H9 (cell line): ENCODE measurements around the gene OR4D10. TPM values are rescaled to one million over a fixed set of nuclear protein-coding genes. Genes with fewer than 3 reads are reported as not detected.

Experiments
- DNase-seq: peaks from one replicate; pipeline ENCODE4 v3.0.0-alpha.2; 2017
- H2AFZ ChIP-seq: one replicate; pipeline ENCODE4 v1.6.1; 2013; ENCODE audit warnings: mild to moderate bottlenecking, low read length, control low read depth, moderate library complexity
- H2AK5ac ChIP-seq: 2 replicates; pipeline ENCODE4 v1.6.1; 2013; ENCODE audit warnings: low read length, control low read depth, mixed read lengths; ENCODE audit not compliant: insufficient read length
- H2BK120ac ChIP-seq: one replicate; pipeline ENCODE4 v1.6.1; 2013; ENCODE audit warnings: low read depth, mild to moderate bottlenecking, low read length, control low read depth, inconsistent platforms; ENCODE audit not compliant: poor library complexity, severe bottlenecking
- H2BK12ac ChIP-seq: 2 replicates; pipeline ENCODE4 v1.6.1; 2013; ENCODE audit warnings: low read length, control low read depth, mixed read lengths, low read depth; ENCODE audit not compliant: insufficient read length
- H2BK15ac ChIP-seq: 2 replicates; pipeline ENCODE4 v1.6.1; 2013; ENCODE audit warnings: low read depth, low read length, control low read depth
- H2BK20ac ChIP-seq: one replicate; pipeline ENCODE4 v1.6.1; 2013; ENCODE audit warnings: low read depth, mild to moderate bottlenecking, low read length, control low read depth, inconsistent platforms; ENCODE audit not compliant: poor library complexity, severe bottlenecking
- H2BK5ac ChIP-seq: 2 replicates; pipeline ENCODE4 v1.6.1; 2013; ENCODE audit warnings: low read length, control low read depth, mixed read lengths; ENCODE audit not compliant: insufficient read length
- H3K14ac ChIP-seq: 2 replicates; pipeline ENCODE4 v1.6.1; 2013; ENCODE audit warnings: low read length, control low read depth; ENCODE audit not compliant: insufficient read depth
- H3K18ac ChIP-seq: 2 replicates; pipeline ENCODE4 v1.6.1; 2013; ENCODE audit warnings: low read depth, mild to moderate bottlenecking, mixed read lengths, low read length, control low read depth; ENCODE audit not compliant: insufficient read length
- H3K23ac ChIP-seq: 2 replicates; pipeline ENCODE4 v1.6.1; 2013; ENCODE audit warnings: low read length, control low read depth, mixed read lengths, low read depth; ENCODE audit not compliant: insufficient read length
- H3K23me2 ChIP-seq: 2 replicates; pipeline ENCODE4 v1.6.1; 2013; ENCODE audit warnings: low read depth, mild to moderate bottlenecking, mixed read lengths, low read length, control low read depth; ENCODE audit not compliant: insufficient read length, poor library complexity, severe bottlenecking
- H3K27ac ChIP-seq: 2 replicates; pipeline ENCODE4 v1.5.1; 2013; ENCODE audit warnings: low read length, control low read depth, mixed read lengths, low read depth; ENCODE audit not compliant: insufficient read length
- H3K27me3 ChIP-seq: 2 replicates; pipeline ENCODE4 v1.6.1; 2013; ENCODE audit warnings: low read length, control low read depth, inconsistent platforms; ENCODE audit not compliant: insufficient read depth
- H3K4ac ChIP-seq: 2 replicates; pipeline ENCODE4 v1.6.1; 2013; ENCODE audit warnings: low read depth, mild to moderate bottlenecking, control low read depth, inconsistent platforms, low read length, moderate library complexity
- H3K4me1 ChIP-seq: 2 replicates; pipeline ENCODE4 v1.6.1; 2013; ENCODE audit warnings: low read length, control low read depth, inconsistent platforms; ENCODE audit not compliant: insufficient read depth
- H3K4me2 ChIP-seq: 2 replicates; pipeline ENCODE4 v1.6.1; 2013; ENCODE audit warnings: low read length, control low read depth, mixed read lengths; ENCODE audit not compliant: insufficient read length, insufficient read depth
- H3K56ac ChIP-seq: 2 replicates; pipeline ENCODE4 v1.6.1; 2013; ENCODE audit warnings: low read depth, mild to moderate bottlenecking, mixed read lengths, low read length, control low read depth; ENCODE audit not compliant: insufficient read length
- H3K79me1 ChIP-seq: 2 replicates; pipeline ENCODE4 v1.6.1; 2013; ENCODE audit warnings: low read depth, mild to moderate bottlenecking, moderate library complexity, low read length, control low read depth, inconsistent platforms; ENCODE audit not compliant: insufficient read depth, poor library complexity, severe bottlenecking
- H3K79me2 ChIP-seq: 2 replicates; pipeline ENCODE4 v1.6.1; 2013; ENCODE audit warnings: low read length, control low read depth, inconsistent platforms; ENCODE audit not compliant: insufficient read depth
- H3K9ac ChIP-seq: 2 replicates; pipeline ENCODE4 v1.6.1; 2013; ENCODE audit warnings: low read length, control low read depth, mixed read lengths; ENCODE audit not compliant: insufficient read length; ENCODE audit errors: extremely low read depth
- H3K9me3 ChIP-seq: one replicate; pipeline ENCODE4 v1.6.1; 2013; ENCODE audit warnings: low read depth, low read length, inconsistent platforms; ENCODE audit not compliant: control insufficient read depth
- H3T11ph ChIP-seq: one replicate; pipeline ENCODE4 v1.6.1; 2013; ENCODE audit warnings: mild to moderate bottlenecking, low read length, control low read depth, inconsistent platforms
- H4K20me1 ChIP-seq: one replicate; pipeline ENCODE4 v1.6.1; 2013; ENCODE audit not compliant: control insufficient read depth, insufficient read length, insufficient read depth
- H4K5ac ChIP-seq: 2 replicates; pipeline ENCODE4 v1.6.1; 2013; ENCODE audit warnings: low read depth, mild to moderate bottlenecking, mixed read lengths, low read length, control low read depth; ENCODE audit not compliant: insufficient read length
- H4K8ac ChIP-seq: replicated peaks from 2 replicates; pipeline ENCODE4 v1.6.1; 2013; ENCODE audit warnings: low read length, control low read depth, mixed read lengths, low read depth; ENCODE audit not compliant: insufficient read length
- H4K91ac ChIP-seq: 2 replicates; pipeline ENCODE4 v1.6.1; 2013; ENCODE audit warnings: low read depth, mild to moderate bottlenecking, moderate library complexity, mixed read lengths, low read length, control low read depth; ENCODE audit not compliant: insufficient read length
- H3K27ac Mint-ChIP-seq, 3 experiments: 2 replicates in 2 of 3; 3 replicates in 1 of 3; pipeline ENCODE4 v1.8.0; 2020 to 2021; ENCODE audit warnings: mixed read lengths in 3 of 3, mild to moderate bottlenecking in 1 of 3, moderate library complexity in 1 of 3
- H3K27me3 Mint-ChIP-seq: 2 replicates; pipeline ENCODE4 v1.8.0; 2021; ENCODE audit warnings: low read depth, mild to moderate bottlenecking, moderate library complexity, mixed read lengths
- H3K36me3 Mint-ChIP-seq, 3 experiments: 2 replicates in 2 of 3; 3 replicates in 1 of 3; pipeline ENCODE4 v1.8.0; 2020 to 2021; ENCODE audit warnings: low read depth in 3 of 3, mixed read lengths in 3 of 3; ENCODE audit not compliant: insufficient read depth in 1 of 3
- H3K4me1 Mint-ChIP-seq, 2 experiments: 2 replicates each; pipeline ENCODE4 v1.8.0; 2020; ENCODE audit warnings: mixed read lengths in 2 of 2
- H3K4me3 Mint-ChIP-seq, 2 experiments: 2 replicates in 1 of 2; 3 replicates in 1 of 2; pipeline ENCODE4 v1.8.0; 2020 to 2021; ENCODE audit warnings: mild to moderate bottlenecking in 2 of 2, mixed read lengths in 2 of 2, moderate library complexity in 1 of 2
- H3K9me3 Mint-ChIP-seq, 2 experiments: 2 replicates in 1 of 2; 3 replicates in 1 of 2; pipeline ENCODE4 v1.8.0; 2020; ENCODE audit warnings: mild to moderate bottlenecking in 2 of 2, mixed read lengths in 2 of 2, moderate library complexity in 1 of 2
- long read RNA-seq: library from polyadenylated mRNA; unstranded; transcript quantifications from one replicate; pipeline ENCODE4 v2.0.0, GENCODE V29; 2020
- total RNA-seq: library from RNA; stranded (reverse); gene quantifications from 2 replicates; pipeline ENCODE4 v1.2.1, GENCODE V29; 2021
- TF ChIP-seq, protein P1 (sequence below): fragments of 200-600 bp; sonication (generic); conservative IDR thresholded peaks from 3 replicates; pipeline ENCODE4 v1.8.0; 2021; ENCODE audit warnings: antibody characterized with exemption, mild to moderate bottlenecking

Gene OR4D10
- not detected in 2 replicates for total RNA-seq
- long read RNA-seq = 0 reads

- H4K91ac ChIP-seq = no peak within 1 kb of the TSS
- H3K9me3 Mint-ChIP-seq = no peaks in the 10 kb centered on the region
- no peaks in the 10 kb centered on the region for H3K23me2 ChIP-seq
- no peaks in the 10 kb centered on the region for H3K4me1 ChIP-seq
- no peaks in the 10 kb centered on the region for H3K79me2 ChIP-seq
- H3K27ac Mint-ChIP-seq = no peak within 1 kb of the TSS
- no peak within 1 kb of the TSS for H3K27ac ChIP-seq
- no peaks in the 10 kb centered on the region for H4K20me1 ChIP-seq
- peaks cover 2% of the 10 kb centered on the region; the same call in 1 of the 2 replicates for H3K27me3 Mint-ChIP-seq
- no peak within 1 kb of the TSS for H3K23ac ChIP-seq
- no peak within 1 kb of the TSS for H3T11ph ChIP-seq
- H3K36me3 Mint-ChIP-seq = no peaks in the 10 kb centered on the region
- no peaks in the 10 kb centered on the region for H3K79me1 ChIP-seq
- H2BK15ac ChIP-seq = no peak within 1 kb of the TSS
- H3K9me3 ChIP-seq = no peaks in the 10 kb centered on the region
- DNase-seq = no peak
- no peak within 1 kb of the TSS for H2BK120ac ChIP-seq
- no peak within 1 kb of the TSS for H2BK12ac ChIP-seq
- H3K56ac ChIP-seq = no peak within 1 kb of the TSS
- H3K4me3 Mint-ChIP-seq = no peak within 1 kb of the TSS
- no peak within 1 kb of the TSS for H3K14ac ChIP-seq
- H3K4ac ChIP-seq = no peak within 1 kb of the TSS
- H3K9ac ChIP-seq = no peak within 1 kb of the TSS
- no peak within 1 kb of the TSS for H3K18ac ChIP-seq
- H3K27me3 ChIP-seq = no peaks in the 10 kb centered on the region
- H2AK5ac ChIP-seq = no peak within 1 kb of the TSS
- no peak within 1 kb of the TSS for H4K5ac ChIP-seq
- H3K4me2 ChIP-seq = no peak within 1 kb of the TSS
- H2AFZ ChIP-seq = no peak within 1 kb of the TSS
- TF ChIP-seq, protein P1, sequence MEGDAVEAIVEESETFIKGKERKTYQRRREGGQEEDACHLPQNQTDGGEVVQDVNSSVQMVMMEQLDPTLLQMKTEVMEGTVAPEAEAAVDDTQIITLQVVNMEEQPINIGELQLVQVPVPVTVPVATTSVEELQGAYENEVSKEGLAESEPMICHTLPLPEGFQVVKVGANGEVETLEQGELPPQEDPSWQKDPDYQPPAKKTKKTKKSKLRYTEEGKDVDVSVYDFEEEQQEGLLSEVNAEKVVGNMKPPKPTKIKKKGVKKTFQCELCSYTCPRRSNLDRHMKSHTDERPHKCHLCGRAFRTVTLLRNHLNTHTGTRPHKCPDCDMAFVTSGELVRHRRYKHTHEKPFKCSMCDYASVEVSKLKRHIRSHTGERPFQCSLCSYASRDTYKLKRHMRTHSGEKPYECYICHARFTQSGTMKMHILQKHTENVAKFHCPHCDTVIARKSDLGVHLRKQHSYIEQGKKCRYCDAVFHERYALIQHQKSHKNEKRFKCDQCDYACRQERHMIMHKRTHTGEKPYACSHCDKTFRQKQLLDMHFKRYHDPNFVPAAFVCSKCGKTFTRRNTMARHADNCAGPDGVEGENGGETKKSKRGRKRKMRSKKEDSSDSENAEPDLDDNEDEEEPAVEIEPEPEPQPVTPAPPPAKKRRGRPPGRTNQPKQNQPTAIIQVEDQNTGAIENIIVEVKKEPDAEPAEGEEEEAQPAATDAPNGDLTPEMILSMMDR = no peak
- H4K8ac ChIP-seq = no peak within 1 kb of the TSS
- H2BK5ac ChIP-seq = no peak within 1 kb of the TSS
- H3K4me1 Mint-ChIP-seq = no peaks in the 10 kb centered on the region
- H2BK20ac ChIP-seq = no peak within 1 kb of the TSS
Observed at GRCh38 chr11:59473015-59473414, at the start of gene OR4D10. OR4D10 (plus strand) TSS chr11:59473315; CDS start chr11:59477430, 4,115 bp downstream.
